H9 (cell line): ENCODE measurements around the gene EZH1. TPM values are rescaled to one million over a fixed set of nuclear protein-coding genes. Genes with fewer than 3 reads are reported as not detected.

ENCODE experiments used
- DNase-seq: peaks from one replicate; pipeline ENCODE4 v3.0.0-alpha.2; 2017
- H2AFZ ChIP-seq: one replicate; pipeline ENCODE4 v1.6.1; 2013; ENCODE audit warnings: mild to moderate bottlenecking, low read length, control low read depth, moderate library complexity
- H2AK5ac ChIP-seq: 2 replicates; pipeline ENCODE4 v1.6.1; 2013; ENCODE audit warnings: low read length, control low read depth, mixed read lengths; ENCODE audit not compliant: insufficient read length
- H2BK120ac ChIP-seq: one replicate; pipeline ENCODE4 v1.6.1; 2013; ENCODE audit warnings: low read depth, mild to moderate bottlenecking, low read length, control low read depth, inconsistent platforms; ENCODE audit not compliant: poor library complexity, severe bottlenecking
- H2BK12ac ChIP-seq: 2 replicates; pipeline ENCODE4 v1.6.1; 2013; ENCODE audit warnings: low read length, control low read depth, mixed read lengths, low read depth; ENCODE audit not compliant: insufficient read length
- H2BK15ac ChIP-seq: 2 replicates; pipeline ENCODE4 v1.6.1; 2013; ENCODE audit warnings: low read depth, low read length, control low read depth
- H2BK20ac ChIP-seq: one replicate; pipeline ENCODE4 v1.6.1; 2013; ENCODE audit warnings: low read depth, mild to moderate bottlenecking, low read length, control low read depth, inconsistent platforms; ENCODE audit not compliant: poor library complexity, severe bottlenecking
- H2BK5ac ChIP-seq: 2 replicates; pipeline ENCODE4 v1.6.1; 2013; ENCODE audit warnings: low read length, control low read depth, mixed read lengths; ENCODE audit not compliant: insufficient read length
- H3K14ac ChIP-seq: 2 replicates; pipeline ENCODE4 v1.6.1; 2013; ENCODE audit warnings: low read length, control low read depth; ENCODE audit not compliant: insufficient read depth
- H3K18ac ChIP-seq: 2 replicates; pipeline ENCODE4 v1.6.1; 2013; ENCODE audit warnings: low read depth, mild to moderate bottlenecking, mixed read lengths, low read length, control low read depth; ENCODE audit not compliant: insufficient read length
- H3K23ac ChIP-seq: 2 replicates; pipeline ENCODE4 v1.6.1; 2013; ENCODE audit warnings: low read length, control low read depth, mixed read lengths, low read depth; ENCODE audit not compliant: insufficient read length
- H3K23me2 ChIP-seq: 2 replicates; pipeline ENCODE4 v1.6.1; 2013; ENCODE audit warnings: low read depth, mild to moderate bottlenecking, mixed read lengths, low read length, control low read depth; ENCODE audit not compliant: insufficient read length, poor library complexity, severe bottlenecking
- H3K27ac ChIP-seq: 2 replicates; pipeline ENCODE4 v1.5.1; 2013; ENCODE audit warnings: low read length, control low read depth, mixed read lengths, low read depth; ENCODE audit not compliant: insufficient read length
- H3K27me3 ChIP-seq: 2 replicates; pipeline ENCODE4 v1.6.1; 2013; ENCODE audit warnings: low read length, control low read depth, inconsistent platforms; ENCODE audit not compliant: insufficient read depth
- H3K4ac ChIP-seq: 2 replicates; pipeline ENCODE4 v1.6.1; 2013; ENCODE audit warnings: low read depth, mild to moderate bottlenecking, control low read depth, inconsistent platforms, low read length, moderate library complexity
- H3K4me1 ChIP-seq: 2 replicates; pipeline ENCODE4 v1.6.1; 2013; ENCODE audit warnings: low read length, control low read depth, inconsistent platforms; ENCODE audit not compliant: insufficient read depth
- H3K4me2 ChIP-seq: 2 replicates; pipeline ENCODE4 v1.6.1; 2013; ENCODE audit warnings: low read length, control low read depth, mixed read lengths; ENCODE audit not compliant: insufficient read length, insufficient read depth
- H3K56ac ChIP-seq: 2 replicates; pipeline ENCODE4 v1.6.1; 2013; ENCODE audit warnings: low read depth, mild to moderate bottlenecking, mixed read lengths, low read length, control low read depth; ENCODE audit not compliant: insufficient read length
- H3K79me1 ChIP-seq: 2 replicates; pipeline ENCODE4 v1.6.1; 2013; ENCODE audit warnings: low read depth, mild to moderate bottlenecking, moderate library complexity, low read length, control low read depth, inconsistent platforms; ENCODE audit not compliant: insufficient read depth, poor library complexity, severe bottlenecking
- H3K79me2 ChIP-seq: 2 replicates; pipeline ENCODE4 v1.6.1; 2013; ENCODE audit warnings: low read length, control low read depth, inconsistent platforms; ENCODE audit not compliant: insufficient read depth
- H3K9ac ChIP-seq: 2 replicates; pipeline ENCODE4 v1.6.1; 2013; ENCODE audit warnings: low read length, control low read depth, mixed read lengths; ENCODE audit not compliant: insufficient read length; ENCODE audit errors: extremely low read depth
- H3K9me3 ChIP-seq: one replicate; pipeline ENCODE4 v1.6.1; 2013; ENCODE audit warnings: low read depth, low read length, inconsistent platforms; ENCODE audit not compliant: control insufficient read depth
- H3T11ph ChIP-seq: one replicate; pipeline ENCODE4 v1.6.1; 2013; ENCODE audit warnings: mild to moderate bottlenecking, low read length, control low read depth, inconsistent platforms
- H4K20me1 ChIP-seq: one replicate; pipeline ENCODE4 v1.6.1; 2013; ENCODE audit not compliant: control insufficient read depth, insufficient read length, insufficient read depth
- H4K5ac ChIP-seq: 2 replicates; pipeline ENCODE4 v1.6.1; 2013; ENCODE audit warnings: low read depth, mild to moderate bottlenecking, mixed read lengths, low read length, control low read depth; ENCODE audit not compliant: insufficient read length
- H4K8ac ChIP-seq: replicated peaks from 2 replicates; pipeline ENCODE4 v1.6.1; 2013; ENCODE audit warnings: low read length, control low read depth, mixed read lengths, low read depth; ENCODE audit not compliant: insufficient read length
- H4K91ac ChIP-seq: 2 replicates; pipeline ENCODE4 v1.6.1; 2013; ENCODE audit warnings: low read depth, mild to moderate bottlenecking, moderate library complexity, mixed read lengths, low read length, control low read depth; ENCODE audit not compliant: insufficient read length
- H3K27ac Mint-ChIP-seq, 3 experiments: 2 replicates in 2 of 3; 3 replicates in 1 of 3; pipeline ENCODE4 v1.8.0; 2020 to 2021; ENCODE audit warnings: mixed read lengths in 3 of 3, mild to moderate bottlenecking in 1 of 3, moderate library complexity in 1 of 3
- H3K27me3 Mint-ChIP-seq: 2 replicates; pipeline ENCODE4 v1.8.0; 2021; ENCODE audit warnings: low read depth, mild to moderate bottlenecking, moderate library complexity, mixed read lengths
- H3K36me3 Mint-ChIP-seq, 3 experiments: 2 replicates in 2 of 3; 3 replicates in 1 of 3; pipeline ENCODE4 v1.8.0; 2020 to 2021; ENCODE audit warnings: low read depth in 3 of 3, mixed read lengths in 3 of 3; ENCODE audit not compliant: insufficient read depth in 1 of 3
- H3K4me1 Mint-ChIP-seq, 2 experiments: 2 replicates each; pipeline ENCODE4 v1.8.0; 2020; ENCODE audit warnings: mixed read lengths in 2 of 2
- H3K4me3 Mint-ChIP-seq, 2 experiments: 2 replicates in 1 of 2; 3 replicates in 1 of 2; pipeline ENCODE4 v1.8.0; 2020 to 2021; ENCODE audit warnings: mild to moderate bottlenecking in 2 of 2, mixed read lengths in 2 of 2, moderate library complexity in 1 of 2
- H3K9me3 Mint-ChIP-seq, 2 experiments: 2 replicates in 1 of 2; 3 replicates in 1 of 2; pipeline ENCODE4 v1.8.0; 2020; ENCODE audit warnings: mild to moderate bottlenecking in 2 of 2, mixed read lengths in 2 of 2, moderate library complexity in 1 of 2
- CTCF ChIP-seq: fragments of 200-600 bp; sonication (generic); conservative IDR thresholded peaks from 3 replicates; pipeline ENCODE4 v1.8.0; 2021; ENCODE audit warnings: antibody characterized with exemption, mild to moderate bottlenecking
- WGBS: extraction: QIAGEN DNeasy Blood & Tissue Kit; methylation state at CpG from one replicate; pipeline ENCODE4 v1.1.7; 2013; ENCODE audit warnings: missing lambda C conversion rate, low lambda C conversion rate, mixed read lengths; ENCODE audit not compliant: insufficient read length; ENCODE audit errors: extremely low coverage; 5-methylcytosine and 5-hydroxymethylcytosine counted together
- total RNA-seq: library from RNA; stranded (reverse); gene quantifications from 2 replicates; pipeline ENCODE4 v1.2.1, GENCODE V29; 2021

EZH1 gene
- total RNA-seq, 1 experiment from 2014 or later, result 17.9 TPM

- peaks cover 6% of the 10 kb centered on the region for H3K23me2 ChIP-seq
- no peak overlapping the region for H3K4me2 ChIP-seq
- no peak overlapping the region for H3K56ac ChIP-seq
- no peaks in the 10 kb centered on the region for H4K20me1 ChIP-seq
- TF ChIP-seq CTCF, result no peak
- H3K4ac ChIP-seq, result no peak overlapping the region
- no peak overlapping the region for H2AFZ ChIP-seq
- no peaks in the 10 kb centered on the region for H3K79me2 ChIP-seq
- Mint-ChIP-seq H3K9me3 (peaks cover 4 to 8% of the 10 kb centered on the region in 2 experiments; a peak in 4 of 5 replicates), H3K4me3 (no peak overlapping the region), H3K4me1 (peaks cover 26% of the 10 kb centered on the region in 2 experiments), H3K27ac (no peak overlapping the region), H3K27me3 (peaks cover 33% of the 10 kb centered on the region), H3K36me3 (no peaks in the 10 kb centered on the region; a peak in 1 of 7 replicates)
- no peak overlapping the region for H4K5ac ChIP-seq
- H3K9me3 ChIP-seq, result no peaks in the 10 kb centered on the region
- H2BK120ac ChIP-seq, result no peak overlapping the region
- no peak overlapping the region for H3K9ac ChIP-seq
- no peak overlapping the region for H3K18ac ChIP-seq
- no peak overlapping the region for H2BK20ac ChIP-seq
- H2BK5ac ChIP-seq, result no peak overlapping the region
- no peak overlapping the region for H3K14ac ChIP-seq
- no peak overlapping the region for H3K27ac ChIP-seq
- H3T11ph ChIP-seq, result no peak overlapping the region
- no peak for DNase-seq
- H3K23ac ChIP-seq, result no peak overlapping the region
- peaks cover 2% of the 10 kb centered on the region; the same call in 1 of the 2 replicates for H3K4me1 ChIP-seq
- no peak overlapping the region for H4K91ac ChIP-seq
- no peak overlapping the region for H4K8ac ChIP-seq
- no peak overlapping the region for H2AK5ac ChIP-seq
- no peaks in the 10 kb centered on the region for H3K79me1 ChIP-seq
- peaks cover 2% of the 10 kb centered on the region; the same call in 1 of the 2 replicates for H3K27me3 ChIP-seq
- WGBS, result no CpG with 5 or more reads among the region's 7 CpGs
- no peak overlapping the region for H2BK12ac ChIP-seq
- H2BK15ac ChIP-seq, result no peak overlapping the region
Observed at GRCh38 chr17:42748202-42748907, 3.5 kb upstream of the EZH1 start.
